Measurements from ENCODE around the gene PDZK1.
"Not testable (repeated sequence)": the region's sequence is repeated elsewhere in the genome, so short reads cannot be mapped to it uniquely, and the experiment has no call there.

Gene PDZK1

DNA sequence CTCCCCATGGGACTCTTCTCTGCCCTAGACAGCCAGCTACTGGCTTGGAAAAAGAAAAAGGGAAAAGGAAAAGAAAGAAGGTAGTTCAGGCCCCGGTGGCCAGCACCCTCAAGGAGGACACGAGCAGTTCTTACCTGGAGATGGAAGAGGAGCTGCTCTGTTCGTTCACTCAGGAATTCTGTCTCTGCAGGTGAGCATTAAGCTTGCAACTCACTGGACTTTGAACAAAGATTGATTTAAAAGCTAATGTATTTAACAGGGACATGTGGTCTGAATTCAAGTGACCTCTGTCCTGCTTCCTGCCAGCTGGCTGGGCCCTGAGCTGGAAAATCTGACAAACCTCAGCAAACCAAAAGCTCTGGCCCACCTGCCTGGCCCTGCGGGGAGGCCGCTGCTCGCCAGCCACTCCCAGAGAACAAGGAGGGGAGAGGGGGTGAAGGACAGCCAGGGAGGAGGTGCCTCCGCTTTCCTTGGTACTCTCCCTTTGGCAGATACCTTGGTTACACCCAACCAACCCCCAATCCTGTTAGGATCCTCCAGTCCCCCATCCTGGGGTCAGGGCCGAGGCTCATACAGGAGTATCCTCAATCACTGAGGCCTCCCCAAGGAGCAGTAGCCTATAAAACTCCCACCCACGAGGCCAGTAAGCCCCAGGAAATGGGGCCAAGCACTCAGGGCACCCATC, at the start of gene PDZK1:
Gene PDZK1, minus strand, starts transcription at position 186 of the 685 bp plus-strand sequence. CDS start 19,347 bp downstream, outside the sequence.
- in situ Hi-C loops (cut with HindIII; ENCODE audit: low sequenced_read_pairs): no loop called here

DNA sequence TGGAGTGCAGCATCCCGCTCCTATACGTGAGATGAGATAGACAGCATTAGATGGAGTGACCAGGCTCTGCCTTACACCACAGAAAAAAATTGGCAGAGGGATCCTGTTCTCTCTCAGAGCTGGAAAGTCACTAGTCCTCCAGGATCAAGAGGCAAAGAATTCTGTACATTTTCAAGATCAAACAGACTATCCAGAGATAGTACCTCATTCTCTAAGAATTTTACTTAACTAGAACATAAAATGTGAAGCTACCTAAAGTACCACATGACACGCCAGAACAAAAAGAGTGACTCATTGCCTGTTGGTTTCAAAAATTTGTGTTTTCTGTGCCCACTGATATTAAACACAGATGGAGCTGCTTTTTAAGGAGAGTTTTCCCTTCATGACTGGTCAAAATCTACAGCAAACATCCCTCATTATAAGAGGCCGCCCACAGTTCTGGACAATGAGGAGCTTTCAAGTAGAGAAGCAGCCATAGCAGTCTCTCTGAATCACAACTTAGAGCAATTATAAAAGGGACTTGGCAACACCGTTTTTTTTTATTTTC, 44.4 kb upstream of the PDZK1 start:
- in situ Hi-C loops (cut with HindIII; ENCODE audit: low sequenced_read_pairs): no loop called here

DNA sequence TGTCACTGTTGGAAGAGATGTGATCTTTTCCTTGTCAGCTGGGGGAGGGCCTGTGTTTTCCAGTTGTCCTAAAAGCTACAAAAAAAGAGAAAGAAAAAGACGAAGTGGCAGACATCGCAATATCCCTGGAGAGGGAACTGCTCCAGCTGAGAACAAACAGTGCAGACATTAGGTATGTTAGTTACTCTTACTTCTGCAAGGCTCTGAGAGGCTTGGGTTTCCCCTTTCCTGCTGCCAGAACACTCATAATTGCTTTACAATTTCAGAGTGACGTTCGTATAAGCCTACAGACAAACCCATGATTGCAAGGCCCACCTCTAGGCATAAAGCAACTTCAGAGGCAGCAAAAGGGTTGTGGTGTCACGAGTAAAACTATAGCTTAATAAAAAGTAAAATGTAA, 43.3 kb upstream of the PDZK1 start:
- in situ Hi-C loops (cut with HindIII; ENCODE audit: low sequenced_read_pairs): no loop called here

DNA sequence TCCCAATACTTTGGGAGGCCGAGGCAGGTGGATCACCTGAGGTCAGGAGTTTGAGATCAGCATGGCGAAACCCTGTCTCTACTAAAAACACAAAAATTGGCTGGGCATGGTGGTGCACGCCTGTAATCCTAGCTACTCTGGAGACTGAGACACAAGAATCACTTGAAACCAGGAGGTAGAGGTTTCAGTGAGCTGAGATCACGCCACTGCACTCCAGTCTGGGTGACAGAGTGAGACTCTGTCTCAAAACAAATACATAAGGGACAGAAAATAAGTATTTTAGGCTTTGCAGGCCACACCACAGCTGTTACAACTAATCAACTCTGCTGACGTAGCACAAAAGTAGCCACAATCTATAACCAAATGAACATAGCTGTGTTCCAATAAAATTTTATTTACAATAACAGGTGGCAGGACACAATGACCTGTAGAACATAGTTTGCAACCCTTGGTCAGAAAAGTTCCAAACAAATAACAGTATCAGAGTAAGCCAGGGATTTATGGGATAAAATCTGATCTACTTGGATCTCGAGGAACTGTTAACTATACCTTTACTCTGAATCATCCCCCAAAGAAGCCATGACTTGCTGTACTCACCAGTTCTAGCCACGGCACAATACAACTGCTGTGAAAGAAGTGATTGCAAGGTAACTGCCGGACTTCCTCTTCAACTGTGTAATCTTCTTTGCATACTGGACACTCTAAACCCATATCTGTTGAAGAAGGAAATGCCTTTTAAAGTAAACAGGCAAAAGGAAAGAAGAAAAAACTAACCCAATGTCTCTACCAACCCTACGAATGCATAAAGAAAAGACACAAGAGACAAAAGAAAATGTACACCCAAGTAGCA, 40.5 kb upstream of the PDZK1 start:
- in situ Hi-C loops (cut with HindIII; ENCODE audit: low sequenced_read_pairs): no loop called here

DNA sequence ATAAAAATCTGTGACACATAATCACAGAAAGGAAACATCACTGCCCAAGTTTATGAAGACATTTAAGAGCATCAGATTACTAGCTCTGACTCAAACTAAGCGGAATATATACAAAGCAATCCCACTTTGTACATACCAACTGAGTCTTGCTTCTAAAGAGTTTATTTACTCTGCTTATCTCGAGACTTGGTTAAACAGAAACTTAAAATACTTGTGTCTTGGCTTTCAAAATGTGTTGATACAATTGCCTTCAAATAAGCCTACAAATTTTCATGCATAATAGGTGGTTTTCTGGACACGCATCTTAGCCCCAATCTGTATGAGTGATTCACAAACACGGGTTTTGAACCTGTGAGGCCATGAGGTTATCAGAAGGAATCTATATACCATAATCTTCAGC, 33.1 kb upstream of the PDZK1 start:
- in situ Hi-C loops (cut with HindIII; ENCODE audit: low sequenced_read_pairs): no loop called here

DNA sequence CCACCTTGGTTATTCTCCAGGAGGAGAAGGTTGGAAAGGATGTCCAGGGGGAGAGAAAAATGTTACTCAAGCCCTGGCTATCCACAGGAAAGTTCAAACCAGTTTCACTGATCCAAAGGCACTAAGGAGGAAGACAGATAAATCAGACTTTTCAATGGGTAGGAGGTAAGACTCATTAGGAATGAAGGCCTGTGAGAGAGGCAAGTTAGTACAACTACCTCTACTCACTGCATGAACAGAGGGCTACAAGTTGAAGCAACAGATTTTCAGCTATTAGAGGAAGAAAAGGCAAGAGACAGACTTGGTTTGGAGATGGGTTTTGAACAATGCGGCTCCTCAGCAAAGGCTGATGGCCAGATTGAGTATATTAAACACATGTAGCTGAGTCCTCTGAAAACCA, 29.0 kb upstream of the PDZK1 start:
- in situ Hi-C loops (cut with HindIII; ENCODE audit: low sequenced_read_pairs): loop anchor here (10.0 kb wide), 1 partner anchor 49 kb away; no protein-coding TSS in a partner anchor

DNA sequence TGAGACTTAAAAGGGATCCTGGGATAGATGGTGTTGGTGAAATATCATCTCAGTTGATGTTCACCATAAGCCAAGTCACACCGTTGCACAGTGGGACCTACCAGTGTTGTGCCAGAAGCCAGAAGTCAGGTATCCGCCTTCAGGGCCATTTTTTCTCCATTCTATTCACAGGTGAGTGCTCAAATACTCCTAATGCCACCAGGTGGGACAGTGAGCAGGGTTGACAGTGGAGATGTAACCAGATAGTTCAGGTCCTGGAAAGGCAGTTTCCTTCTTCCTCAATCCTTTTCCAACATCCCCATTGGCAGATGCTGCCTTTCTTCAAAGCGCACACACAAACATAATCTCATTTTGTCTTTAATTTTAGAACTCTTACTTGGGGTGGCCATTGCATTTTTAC, 23.7 kb upstream of the PDZK1 start:
- in situ Hi-C loops (cut with HindIII; ENCODE audit: low sequenced_read_pairs): loop anchor here (10.0 kb wide), 1 partner anchor 54 kb away; no protein-coding TSS in a partner anchor

DNA sequence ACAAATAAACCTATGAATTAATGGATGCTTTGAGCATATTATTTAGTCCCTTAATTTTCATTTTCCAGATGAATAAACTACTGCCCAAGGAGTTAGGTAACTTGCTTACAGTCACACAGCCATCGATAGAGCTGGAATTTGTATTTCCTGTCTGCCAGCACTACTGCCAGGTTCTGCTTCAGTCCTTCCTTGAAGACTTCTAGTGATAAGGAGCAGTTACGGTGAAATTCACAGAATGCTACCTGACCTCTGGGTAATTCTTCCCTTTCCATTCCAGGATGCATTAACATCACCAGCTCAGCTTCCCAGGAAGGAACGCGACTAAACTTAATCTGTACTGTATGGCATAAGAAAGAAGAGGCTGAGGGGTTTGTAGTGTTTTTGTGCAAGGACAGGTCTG, 23.3 kb upstream of the PDZK1 start:
- in situ Hi-C loops (cut with HindIII; ENCODE audit: low sequenced_read_pairs): loop anchor here (10.0 kb wide), 1 partner anchor 54 kb away; no protein-coding TSS in a partner anchor

DNA sequence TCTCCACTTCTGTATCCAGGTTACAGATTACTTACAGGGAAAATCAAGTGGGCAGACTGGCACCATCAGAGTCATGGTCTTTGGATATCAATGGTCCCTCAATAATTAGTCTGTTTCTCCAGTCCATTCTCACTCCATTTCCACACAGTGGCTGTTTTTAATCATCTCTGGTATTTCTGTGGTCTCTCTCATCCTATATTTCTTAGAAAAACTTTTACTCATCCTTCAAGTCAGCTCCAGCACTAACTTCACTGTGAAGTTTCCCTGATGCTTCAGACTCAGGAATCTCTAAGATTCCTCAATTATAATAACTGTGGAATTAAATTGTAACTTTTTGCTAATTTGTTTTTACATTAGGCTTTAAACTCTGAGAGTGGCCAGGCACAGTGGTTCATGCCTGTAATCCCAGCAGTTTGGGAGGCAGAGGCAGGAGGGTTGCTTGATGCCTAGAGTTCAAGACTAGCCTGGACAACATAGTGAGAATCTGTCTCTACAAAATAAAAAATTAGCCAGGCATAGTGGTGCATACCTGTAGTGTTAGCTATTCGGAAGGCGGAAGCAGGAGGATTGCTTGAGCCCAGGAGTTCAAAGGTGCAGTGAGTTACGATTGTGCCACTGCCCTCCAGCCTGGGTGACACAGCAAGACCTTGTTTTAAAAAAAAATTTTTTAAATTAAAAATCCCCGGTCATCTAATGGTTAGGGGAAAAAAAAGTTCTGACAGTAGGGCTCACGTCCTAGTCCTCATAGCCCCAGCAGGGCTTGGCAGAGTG, 22.7 kb upstream of the PDZK1 start:
- in situ Hi-C loops (cut with HindIII; ENCODE audit: low sequenced_read_pairs): loop anchor here (10.0 kb wide), 1 partner anchor 55 kb away; no protein-coding TSS in a partner anchor

DNA sequence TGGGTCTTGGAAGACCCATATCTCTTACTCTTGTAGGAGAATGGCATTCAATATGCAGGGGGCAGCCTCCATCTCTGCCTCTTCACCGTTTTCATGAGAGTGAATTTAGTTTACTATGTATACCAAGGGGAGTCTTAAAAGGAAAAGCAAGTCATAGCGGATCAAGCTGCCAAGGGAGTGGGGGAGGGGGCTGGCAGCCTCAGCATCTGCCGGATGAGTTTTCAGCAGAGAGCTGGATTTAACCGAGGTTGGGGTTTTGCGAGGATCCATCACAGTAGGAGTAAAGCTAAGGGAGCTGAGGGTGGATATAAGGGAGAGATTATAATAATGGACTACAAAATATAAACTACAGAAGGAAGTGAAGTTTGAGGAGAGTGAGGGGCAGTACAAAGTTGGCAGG, 22.0 kb upstream of the PDZK1 start:
- in situ Hi-C loops (cut with HindIII; ENCODE audit: low sequenced_read_pairs): no loop called here

DNA sequence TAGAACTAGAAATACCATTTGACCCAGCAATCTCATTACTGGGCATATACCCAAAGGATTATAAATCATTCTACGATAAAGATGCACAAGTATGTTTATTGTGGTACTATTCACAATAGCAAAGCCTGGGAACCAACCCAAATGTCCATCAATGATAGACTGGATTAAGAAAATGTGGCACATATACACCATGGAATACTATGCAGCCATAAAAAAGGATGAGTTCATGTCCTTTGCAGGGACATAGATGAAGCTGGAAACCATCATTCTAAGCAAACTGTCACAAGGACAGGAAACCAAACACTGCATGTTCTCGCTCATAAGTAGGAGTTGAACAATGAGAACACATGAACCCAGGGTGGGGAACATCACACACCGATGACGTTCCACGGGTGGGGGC, 19.0 kb upstream of the PDZK1 start:
- in situ Hi-C loops (cut with HindIII; ENCODE audit: low sequenced_read_pairs): not testable (repeated sequence)

DNA sequence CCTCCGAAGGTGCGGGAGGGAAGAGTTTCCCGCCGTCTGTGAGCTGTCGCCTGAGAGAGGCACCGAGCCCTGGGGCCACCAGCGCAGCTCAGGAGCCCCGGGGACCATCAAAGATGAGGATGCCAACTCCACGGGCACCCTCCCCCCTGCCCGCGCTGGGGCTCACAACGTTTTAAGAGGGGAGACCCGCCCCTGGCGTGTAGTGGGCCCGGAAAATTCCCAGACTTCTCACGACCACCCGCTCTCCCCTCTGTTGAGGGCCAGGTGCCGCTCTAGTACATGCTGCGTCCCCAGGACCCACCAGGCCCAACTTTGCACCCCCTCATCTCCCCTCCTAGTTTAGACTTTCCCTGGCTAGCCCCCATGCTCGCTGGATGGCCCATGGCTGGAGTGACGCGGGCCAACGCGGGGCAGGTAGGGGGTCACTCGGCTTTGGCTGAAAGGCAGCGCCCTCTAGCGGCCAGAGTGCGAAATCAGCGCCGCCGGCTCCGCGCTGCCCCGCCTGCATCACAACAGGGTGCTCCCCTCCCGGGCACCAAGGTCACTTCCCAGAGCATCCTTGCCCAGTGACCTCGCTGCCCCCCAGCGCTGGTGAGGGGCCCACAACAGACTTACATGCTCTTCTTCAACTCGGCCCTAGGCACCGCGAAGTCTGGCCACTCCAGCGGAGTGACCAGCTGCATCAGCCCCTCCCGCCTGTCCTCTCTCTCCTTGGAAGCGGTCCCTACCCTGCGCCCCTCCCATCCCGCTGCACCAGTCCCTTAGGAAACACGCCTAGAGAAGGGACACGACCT, 13.9 kb upstream of the PDZK1 start:
- in situ Hi-C loops (cut with HindIII; ENCODE audit: low sequenced_read_pairs): no loop called here

DNA sequence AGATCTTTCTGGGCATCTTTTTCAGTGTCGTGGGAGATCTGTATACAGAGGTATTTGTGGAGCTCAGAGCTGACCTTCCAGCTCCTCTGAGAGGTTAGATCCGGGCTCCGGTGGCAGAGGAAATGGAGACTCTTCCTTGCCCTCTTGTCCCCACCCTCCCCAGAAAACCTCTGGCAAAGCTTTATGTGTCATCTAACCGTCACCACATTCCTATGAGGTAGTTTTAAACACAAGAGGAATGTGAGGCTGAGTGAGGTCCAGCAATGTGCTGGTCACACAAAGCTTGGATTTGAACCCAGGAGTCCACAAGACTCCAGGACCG, 13.3 kb upstream of the PDZK1 start:
- in situ Hi-C loops (cut with HindIII; ENCODE audit: low sequenced_read_pairs): no loop called here

DNA sequence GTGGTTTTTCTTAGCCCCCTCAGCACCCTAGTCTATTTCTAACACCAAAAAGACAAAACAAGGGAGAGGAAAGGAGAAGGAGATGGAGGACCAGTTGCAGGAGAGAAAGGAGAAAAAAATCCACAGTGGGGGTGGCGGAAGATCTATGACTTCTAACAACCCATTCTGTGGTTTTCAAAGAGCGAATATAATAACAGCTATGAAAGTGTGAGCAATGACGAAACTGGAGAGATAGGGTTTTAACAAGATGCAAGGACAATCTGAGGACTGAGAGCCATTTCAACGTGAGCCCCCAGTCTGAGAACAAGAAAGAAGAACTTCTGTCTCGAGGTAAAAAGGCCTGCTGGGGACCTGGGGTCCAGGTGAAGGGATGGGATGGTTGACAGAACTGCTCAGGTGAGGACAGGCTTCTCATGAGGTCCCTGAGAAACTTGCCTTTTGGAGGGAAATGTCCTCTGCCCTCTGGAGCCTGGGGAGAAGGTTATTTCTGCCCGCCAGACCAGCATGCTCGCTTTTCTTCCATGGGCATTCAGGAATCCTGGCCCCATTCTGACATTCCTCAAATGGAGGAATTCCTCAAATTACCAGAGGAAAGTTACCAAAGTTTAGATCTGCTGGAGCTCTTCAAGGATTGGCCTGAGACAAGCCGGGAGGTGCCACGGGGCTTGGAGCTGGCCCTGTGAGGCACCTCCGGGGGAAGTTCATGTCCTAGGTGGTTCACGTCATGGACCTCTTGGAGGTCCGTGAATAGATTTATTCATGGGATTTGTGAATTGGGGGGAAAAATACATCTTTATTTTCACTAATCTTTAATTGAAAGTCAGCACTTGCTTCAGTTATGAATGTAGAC, 12.3 kb upstream of the PDZK1 start, which contains the start of gene CD160:
Gene CD160, plus strand, starts transcription at position 270 of the 850 bp plus-strand sequence. CDS start 8,829 bp downstream, outside the sequence.
- in situ Hi-C loops (cut with HindIII; ENCODE audit: low sequenced_read_pairs): no loop called here

DNA sequence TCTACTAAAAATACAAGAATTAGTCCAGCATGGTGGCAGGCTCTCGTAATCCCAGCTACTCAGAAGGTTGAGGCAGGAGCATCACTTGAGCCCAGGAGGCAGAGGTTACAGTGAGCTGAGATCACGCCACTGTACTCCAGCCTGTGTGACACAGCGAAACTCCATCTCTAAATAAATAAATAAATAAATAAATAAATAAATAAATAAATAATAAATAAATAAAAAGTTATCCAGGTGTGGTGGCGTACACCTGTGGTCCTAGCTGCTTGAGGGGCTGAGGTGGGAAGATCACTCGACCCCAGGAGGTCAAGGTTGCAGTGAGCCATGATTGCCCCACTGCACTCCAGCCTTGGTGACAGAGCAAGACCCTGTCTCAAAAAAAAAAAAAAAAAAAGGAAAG, 11.3 kb upstream of the PDZK1 start:
- in situ Hi-C loops (cut with HindIII; ENCODE audit: low sequenced_read_pairs): not testable (repeated sequence)

DNA sequence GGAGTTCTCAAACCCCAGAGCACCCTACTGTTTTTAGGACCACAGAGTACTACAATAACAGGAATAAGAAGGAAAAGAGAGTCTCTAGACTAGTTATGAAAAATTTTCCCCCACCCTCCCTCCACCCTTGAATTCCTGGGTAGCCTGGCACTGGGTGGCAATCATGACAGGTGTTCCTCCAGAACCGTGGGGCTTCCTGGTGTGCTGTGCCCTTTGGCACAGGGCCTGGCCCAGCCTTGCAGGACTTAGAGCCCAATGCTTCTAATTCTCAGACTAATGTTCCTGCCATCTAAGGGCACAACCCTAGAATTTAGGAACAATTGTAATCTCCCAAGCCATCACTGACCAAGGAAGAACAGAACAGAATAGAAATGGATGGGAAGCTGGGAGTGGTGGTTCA, 10.7 kb upstream of the PDZK1 start:
- in situ Hi-C loops (cut with HindIII; ENCODE audit: low sequenced_read_pairs): no loop called here

DNA sequence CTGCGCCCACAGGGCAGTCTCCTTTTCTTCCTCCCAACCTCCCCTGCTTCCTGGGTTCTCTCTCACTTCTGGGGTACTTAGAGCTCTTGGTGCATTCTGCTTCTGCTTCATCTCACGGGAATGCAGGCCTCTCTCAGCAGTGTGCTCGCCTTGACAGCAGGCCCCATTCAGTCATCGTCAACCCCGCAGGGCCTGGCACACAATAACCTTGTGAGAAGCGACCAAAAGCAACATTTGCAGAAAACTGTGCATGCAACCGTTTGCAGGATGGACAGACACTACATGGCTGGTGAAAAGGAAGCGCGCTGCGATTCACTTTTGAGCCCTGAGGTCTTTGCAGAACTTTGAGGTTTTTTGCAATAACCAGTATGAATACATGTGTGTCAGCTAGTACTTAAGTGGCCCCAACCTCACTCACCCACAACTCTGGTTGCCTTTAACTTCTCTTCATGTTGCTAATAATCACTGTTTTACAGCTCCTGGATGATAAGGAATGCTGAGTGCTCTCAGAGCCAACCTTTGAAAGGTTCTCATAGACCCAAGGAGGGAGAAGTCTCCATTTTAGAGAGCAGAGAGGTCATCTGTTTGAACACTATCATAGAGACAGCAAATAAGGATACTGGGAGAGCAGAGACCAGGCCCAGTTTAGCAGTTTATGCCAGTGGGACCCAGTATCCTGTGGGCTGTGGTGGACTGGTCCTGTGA, 9.6 kb upstream of the PDZK1 start:
- in situ Hi-C loops (cut with HindIII; ENCODE audit: low sequenced_read_pairs): no loop called here

DNA sequence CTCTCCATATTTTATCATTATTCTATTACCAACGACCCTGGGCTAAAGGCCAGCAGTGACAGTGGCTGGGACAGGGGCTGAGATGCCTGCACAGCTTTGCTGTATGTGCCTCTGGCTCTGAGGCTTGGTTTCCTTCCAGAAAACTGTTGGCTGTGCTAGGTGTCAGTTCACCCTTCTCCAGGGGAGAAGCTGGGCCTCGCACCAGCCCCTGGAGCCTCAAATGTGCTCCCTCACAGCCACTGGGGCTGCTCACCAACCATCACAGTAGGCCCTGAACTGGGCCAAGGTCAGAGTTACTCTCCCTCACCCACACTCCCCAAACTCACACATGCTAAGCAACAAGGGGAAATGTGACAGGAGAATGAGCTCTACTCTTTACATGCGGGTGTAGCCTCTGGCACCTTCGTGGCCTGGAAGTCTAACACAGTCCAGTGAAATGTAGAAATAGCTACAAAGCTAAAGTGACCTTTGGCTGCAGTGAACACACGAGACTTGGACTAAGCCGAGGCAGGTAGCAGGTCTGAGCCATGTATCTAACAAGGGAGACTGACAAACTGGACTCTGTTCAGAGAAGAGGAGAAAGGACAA, 7.5 kb upstream of the PDZK1 start:
- in situ Hi-C loops (cut with HindIII; ENCODE audit: low sequenced_read_pairs): no loop called here

Measured in endothelial cell of hepatic sinusoid (primary cell).